ENCODE measurements around the gene ENTPD3. TPM values are rescaled to one million over a fixed set of nuclear protein-coding genes. Genes with fewer than 3 reads are reported as not detected.

ENTPD3 gene
- total RNA-seq, 1 donor: 0.36 TPM

DNA sequence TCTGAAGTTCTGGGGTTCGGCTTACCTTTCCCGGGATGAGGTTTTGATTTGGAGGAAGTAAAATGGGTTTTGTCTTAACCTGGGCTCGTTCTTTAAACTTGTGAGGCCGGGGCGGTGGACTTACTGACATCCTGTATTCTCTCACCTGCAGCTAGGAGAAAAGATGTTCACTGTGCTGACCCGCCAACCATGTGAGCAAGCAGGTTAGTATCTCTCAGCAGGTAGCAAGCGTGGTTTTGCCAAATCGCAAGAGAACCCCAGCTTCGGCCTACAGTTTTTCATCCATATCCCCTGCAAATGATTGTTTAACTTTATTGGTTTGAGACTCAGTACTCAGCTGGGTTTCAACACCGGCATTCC lies 891 bp downstream of the ENTPD3 start:
- peaks cover 10% of the 10 kb centered on the region for H3K27me3 ChIP-seq (ENCODE audit: insufficient read depth, low read length)
- H3K36me3 ChIP-seq (ENCODE audit: insufficient read depth, low read length): no peaks in the 10 kb centered on the region
- no peak for DNase-seq (ENCODE audit: insufficient read length, low spot score, missing footprints)
- no peaks in the 10 kb centered on the region for H4K20me1 ChIP-seq (ENCODE audit: insufficient read depth, low read length)
- no peak overlapping the region for H2AFZ ChIP-seq (ENCODE audit: low read length)
- H3K79me2 ChIP-seq (ENCODE audit: insufficient read depth, low read length): no peaks in the 10 kb centered on the region
- no peak overlapping the region for H3K4me3 ChIP-seq (ENCODE audit: insufficient read depth, low read length)
- H3K4me1 ChIP-seq (ENCODE audit: insufficient read depth, low read length): peaks cover 11% of the 10 kb centered on the region
- no peak overlapping the region for H3K27ac ChIP-seq (ENCODE audit: low read depth, low read length)
- peak overlapping the region; percentile 84 for H3K4me2 ChIP-seq (ENCODE audit: insufficient read depth, low read length)
- no peaks in the 10 kb centered on the region for H3K9me3 ChIP-seq (ENCODE audit: low read depth, low read length)
- TF ChIP-seq, protein P1, sequence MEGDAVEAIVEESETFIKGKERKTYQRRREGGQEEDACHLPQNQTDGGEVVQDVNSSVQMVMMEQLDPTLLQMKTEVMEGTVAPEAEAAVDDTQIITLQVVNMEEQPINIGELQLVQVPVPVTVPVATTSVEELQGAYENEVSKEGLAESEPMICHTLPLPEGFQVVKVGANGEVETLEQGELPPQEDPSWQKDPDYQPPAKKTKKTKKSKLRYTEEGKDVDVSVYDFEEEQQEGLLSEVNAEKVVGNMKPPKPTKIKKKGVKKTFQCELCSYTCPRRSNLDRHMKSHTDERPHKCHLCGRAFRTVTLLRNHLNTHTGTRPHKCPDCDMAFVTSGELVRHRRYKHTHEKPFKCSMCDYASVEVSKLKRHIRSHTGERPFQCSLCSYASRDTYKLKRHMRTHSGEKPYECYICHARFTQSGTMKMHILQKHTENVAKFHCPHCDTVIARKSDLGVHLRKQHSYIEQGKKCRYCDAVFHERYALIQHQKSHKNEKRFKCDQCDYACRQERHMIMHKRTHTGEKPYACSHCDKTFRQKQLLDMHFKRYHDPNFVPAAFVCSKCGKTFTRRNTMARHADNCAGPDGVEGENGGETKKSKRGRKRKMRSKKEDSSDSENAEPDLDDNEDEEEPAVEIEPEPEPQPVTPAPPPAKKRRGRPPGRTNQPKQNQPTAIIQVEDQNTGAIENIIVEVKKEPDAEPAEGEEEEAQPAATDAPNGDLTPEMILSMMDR (IDR thresholded peaks at IDR 0.05; ENCODE audit: extremely low read depth, low read depth, low read length): no peak

DNA sequence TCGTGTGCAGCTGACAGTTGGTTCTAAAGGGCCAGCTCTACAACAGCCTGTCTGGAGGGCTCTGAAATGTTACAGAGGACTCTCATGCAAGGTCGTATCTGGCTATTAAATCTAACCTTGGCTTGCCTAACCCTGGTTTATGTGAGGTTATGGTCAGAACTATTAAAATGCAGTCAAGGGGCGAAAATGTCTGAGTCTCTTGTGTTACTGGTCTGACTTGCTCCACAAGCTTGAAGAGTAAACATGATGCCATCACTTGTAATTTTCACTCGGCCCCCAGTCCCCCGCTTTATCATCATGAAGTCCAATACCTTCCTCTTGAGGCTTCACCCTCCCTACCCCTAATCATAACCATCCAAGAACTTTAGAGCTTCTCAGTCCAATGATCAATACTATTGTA lies 9.4 kb downstream of the ENTPD3 start:
- TF ChIP-seq, protein P1 (IDR thresholded peaks at IDR 0.05; ENCODE audit: extremely low read depth, low read depth, low read length): no peak
- Histone ChIP-seq H3K36me3 (ENCODE audit: insufficient read depth, low read length) (no peaks in the 10 kb centered on the region), H2AFZ (ENCODE audit: low read length) (no peak overlapping the region), H3K79me2 (ENCODE audit: insufficient read depth, low read length) (no peaks in the 10 kb centered on the region), H3K4me1 (ENCODE audit: insufficient read depth, low read length) (no peaks in the 10 kb centered on the region), H3K4me3 (ENCODE audit: insufficient read depth, low read length) (no peak overlapping the region), H3K27ac (ENCODE audit: low read depth, low read length) (no peak overlapping the region), H3K27me3 (ENCODE audit: insufficient read depth, low read length) (no peaks in the 10 kb centered on the region), H3K9me3 (ENCODE audit: low read depth, low read length) (no peaks in the 10 kb centered on the region), H4K20me1 (ENCODE audit: insufficient read depth, low read length) (no peaks in the 10 kb centered on the region), H3K4me2 (ENCODE audit: insufficient read depth, low read length) (no peak overlapping the region)
- no peak for DNase-seq (ENCODE audit: insufficient read length, low spot score, missing footprints)

DNA sequence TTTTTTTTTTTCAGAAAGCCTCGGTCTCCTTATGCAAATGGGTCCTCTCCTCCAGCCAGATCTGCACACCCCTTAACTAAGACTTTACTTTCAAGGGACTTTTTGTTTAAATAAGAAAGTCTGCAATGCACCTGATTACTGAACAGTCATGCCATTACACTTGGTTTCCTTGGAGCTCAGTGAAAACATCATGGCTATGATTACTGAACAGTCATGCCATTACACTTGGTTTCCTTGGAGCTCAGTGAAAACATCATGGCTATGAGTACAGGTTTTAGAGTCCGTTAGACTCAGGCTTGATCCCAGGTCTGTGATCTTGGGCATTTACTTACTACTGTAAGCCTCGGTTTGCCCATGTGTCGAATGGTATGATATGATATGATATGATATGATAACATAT lies 10.1 kb downstream of the ENTPD3 start:
- Histone ChIP-seq H3K9me3 (ENCODE audit: low read depth, low read length) (no peaks in the 10 kb centered on the region), H2AFZ (ENCODE audit: low read length) (no peak overlapping the region), H3K79me2 (ENCODE audit: insufficient read depth, low read length) (no peaks in the 10 kb centered on the region), H3K4me1 (ENCODE audit: insufficient read depth, low read length) (no peaks in the 10 kb centered on the region), H3K36me3 (ENCODE audit: insufficient read depth, low read length) (no peaks in the 10 kb centered on the region), H3K27me3 (ENCODE audit: insufficient read depth, low read length) (no peaks in the 10 kb centered on the region), H3K4me3 (ENCODE audit: insufficient read depth, low read length) (no peak overlapping the region), H3K4me2 (ENCODE audit: insufficient read depth, low read length) (no peak overlapping the region), H3K27ac (ENCODE audit: low read depth, low read length) (no peak overlapping the region), H4K20me1 (ENCODE audit: insufficient read depth, low read length) (no peaks in the 10 kb centered on the region)
- no peak for DNase-seq (ENCODE audit: insufficient read length, low spot score, missing footprints)
- TF ChIP-seq, protein P1 (IDR thresholded peaks at IDR 0.05; ENCODE audit: extremely low read depth, low read depth, low read length): no peak

DNA sequence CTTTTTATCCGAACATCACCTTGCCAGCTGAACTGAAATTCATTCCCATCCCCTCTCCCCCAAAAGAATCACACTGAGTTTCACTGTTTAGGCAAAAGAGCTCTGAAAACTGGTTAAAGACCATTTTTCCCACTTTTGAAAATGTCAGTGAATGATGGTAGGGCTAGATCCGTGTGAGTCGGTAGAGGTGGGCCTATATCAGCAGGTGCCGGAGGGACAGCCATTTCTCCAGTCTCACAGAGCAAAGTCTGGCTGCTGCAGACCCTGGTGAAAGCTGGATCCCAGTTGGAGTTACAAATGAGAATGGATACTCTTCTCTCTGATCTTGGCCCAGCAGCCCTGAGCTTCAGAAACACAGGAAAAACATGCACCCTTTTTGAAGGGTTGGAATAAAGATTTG lies 10.9 kb downstream of the ENTPD3 start:
- TF ChIP-seq, protein P1 (IDR thresholded peaks at IDR 0.05; ENCODE audit: extremely low read depth, low read depth, low read length): no peak
- Histone ChIP-seq H3K27me3 (ENCODE audit: insufficient read depth, low read length) (no peaks in the 10 kb centered on the region), H4K20me1 (ENCODE audit: insufficient read depth, low read length) (no peaks in the 10 kb centered on the region), H3K4me3 (ENCODE audit: insufficient read depth, low read length) (no peak overlapping the region), H3K4me2 (ENCODE audit: insufficient read depth, low read length) (no peak overlapping the region), H2AFZ (ENCODE audit: low read length) (no peak overlapping the region), H3K9me3 (ENCODE audit: low read depth, low read length) (no peaks in the 10 kb centered on the region), H3K27ac (ENCODE audit: low read depth, low read length) (no peak overlapping the region), H3K79me2 (ENCODE audit: insufficient read depth, low read length) (no peaks in the 10 kb centered on the region), H3K36me3 (ENCODE audit: insufficient read depth, low read length) (no peaks in the 10 kb centered on the region), H3K4me1 (ENCODE audit: insufficient read depth, low read length) (no peaks in the 10 kb centered on the region)
- no peak for DNase-seq (ENCODE audit: insufficient read length, low spot score, missing footprints)

Measured in osteoblast (primary cell).